HFFc6 (cell line): ENCODE data around the gene AK9. TPM values are rescaled to one million over a fixed set of nuclear protein-coding genes. Genes with fewer than 3 reads are reported as not detected.

Experiments
- DNase-seq: peaks from one replicate; pipeline ENCODE4 v3.0.0-alpha.2; 2018
- H3K27ac Mint-ChIP-seq: 2 replicates; pipeline ENCODE4 v1.8.0; 2020; ENCODE audit warnings: mild to moderate bottlenecking, mixed read lengths
- H3K27me3 Mint-ChIP-seq: 2 replicates; pipeline ENCODE4 v1.8.0; 2021; ENCODE audit warnings: mild to moderate bottlenecking, moderate library complexity, mixed read lengths; ENCODE audit not compliant: insufficient read depth
- H3K36me3 Mint-ChIP-seq: 2 replicates; pipeline ENCODE4 v1.8.0; 2021; ENCODE audit warnings: low read depth, mixed read lengths
- H3K4me1 Mint-ChIP-seq: 2 replicates; pipeline ENCODE4 v1.8.0; 2020; ENCODE audit warnings: low read depth, mixed read lengths
- H3K4me3 Mint-ChIP-seq: 2 replicates; pipeline ENCODE4 v1.8.0; 2020; ENCODE audit warnings: mild to moderate bottlenecking, moderate library complexity, mixed read lengths
- H3K9me3 Mint-ChIP-seq: 2 replicates; pipeline ENCODE4 v1.8.0; 2020; ENCODE audit warnings: mild to moderate bottlenecking, mixed read lengths
- total RNA-seq, 6 experiments: library from RNA; stranded (reverse); fragmentation: NEBNext Ultra II Directional; extraction: Animal tissue kit (Norgen Biotek cat#: 25700); gene quantifications; 2 replicates in 1 of 6; 3 replicates in 5 of 6; pipeline ENCODE4 v1.2.3, GENCODE V29; 2021
- TF ChIP-seq, protein P1 (sequence below): fragments of 200-600 bp; sonication (generic); IDR thresholded peaks from 2 replicates; pipeline ENCODE4 v1.5.0; 2021; ENCODE audit warnings: antibody characterized with exemption, mild to moderate bottlenecking

Gene AK9
- total RNA-seq, 6 experiments from 2014 or later: 1.2 to 2.0 (median 1.5) TPM

DNA sequence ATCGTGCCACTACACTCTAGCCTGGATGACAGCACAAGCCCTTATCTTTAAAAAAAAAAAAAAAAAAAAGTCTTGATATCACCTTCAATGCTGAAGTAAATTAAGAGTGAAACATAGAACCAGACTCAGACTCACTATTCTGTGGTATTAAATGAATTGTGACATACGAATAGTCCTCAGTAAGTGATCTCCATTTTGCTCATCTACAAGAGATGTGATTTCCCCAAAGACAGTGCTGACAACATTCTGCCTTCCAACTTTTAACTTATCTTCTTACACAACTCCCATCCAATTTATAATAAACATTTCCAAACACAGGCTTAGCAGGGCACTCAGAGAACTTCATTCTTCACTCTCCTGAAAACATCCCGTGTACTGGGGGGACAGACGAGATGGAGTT, 216.0 kb downstream of the AK9 start:
- Mint-ChIP-seq H3K27me3 (no peaks in the 10 kb centered on the region), H3K36me3 (peaks cover 46% of the 10 kb centered on the region), H3K27ac (no peak overlapping the region), H3K4me3 (no peak overlapping the region), H3K9me3 (no peaks in the 10 kb centered on the region), H3K4me1 (peaks cover 25% of the 10 kb centered on the region)
- TF ChIP-seq, protein P1, sequence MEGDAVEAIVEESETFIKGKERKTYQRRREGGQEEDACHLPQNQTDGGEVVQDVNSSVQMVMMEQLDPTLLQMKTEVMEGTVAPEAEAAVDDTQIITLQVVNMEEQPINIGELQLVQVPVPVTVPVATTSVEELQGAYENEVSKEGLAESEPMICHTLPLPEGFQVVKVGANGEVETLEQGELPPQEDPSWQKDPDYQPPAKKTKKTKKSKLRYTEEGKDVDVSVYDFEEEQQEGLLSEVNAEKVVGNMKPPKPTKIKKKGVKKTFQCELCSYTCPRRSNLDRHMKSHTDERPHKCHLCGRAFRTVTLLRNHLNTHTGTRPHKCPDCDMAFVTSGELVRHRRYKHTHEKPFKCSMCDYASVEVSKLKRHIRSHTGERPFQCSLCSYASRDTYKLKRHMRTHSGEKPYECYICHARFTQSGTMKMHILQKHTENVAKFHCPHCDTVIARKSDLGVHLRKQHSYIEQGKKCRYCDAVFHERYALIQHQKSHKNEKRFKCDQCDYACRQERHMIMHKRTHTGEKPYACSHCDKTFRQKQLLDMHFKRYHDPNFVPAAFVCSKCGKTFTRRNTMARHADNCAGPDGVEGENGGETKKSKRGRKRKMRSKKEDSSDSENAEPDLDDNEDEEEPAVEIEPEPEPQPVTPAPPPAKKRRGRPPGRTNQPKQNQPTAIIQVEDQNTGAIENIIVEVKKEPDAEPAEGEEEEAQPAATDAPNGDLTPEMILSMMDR: no peak
- DNase-seq: no peak

DNA sequence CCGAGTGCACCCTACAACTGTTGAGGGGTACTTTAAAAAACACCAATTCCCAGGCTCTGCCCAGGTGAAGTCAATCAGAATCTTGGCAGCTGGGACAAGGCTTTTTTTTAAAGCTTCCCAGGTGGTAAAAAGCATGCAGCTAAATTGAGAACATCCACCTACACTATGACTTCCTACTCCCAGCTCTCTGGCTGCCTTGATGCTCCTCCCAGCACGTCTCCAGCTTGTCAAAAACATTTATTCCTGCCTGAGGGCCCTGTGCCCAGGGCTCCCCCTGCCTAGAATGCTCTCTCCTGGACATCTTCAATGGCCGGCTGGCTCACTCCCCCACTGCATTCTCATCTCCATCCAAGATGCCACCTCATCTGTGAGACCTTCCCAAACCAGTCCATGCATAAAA, 217.9 kb downstream of the AK9 start:
- H3K36me3 Mint-ChIP-seq: peaks cover 31% of the 10 kb centered on the region
- H3K27ac Mint-ChIP-seq: no peak overlapping the region
- no peaks in the 10 kb centered on the region for H3K27me3 Mint-ChIP-seq
- TF ChIP-seq, protein P1: no peak
- no peak overlapping the region for H3K4me3 Mint-ChIP-seq
- no peak for DNase-seq
- H3K4me1 Mint-ChIP-seq: peaks cover 8% of the 10 kb centered on the region
- H3K9me3 Mint-ChIP-seq: no peaks in the 10 kb centered on the region

DNA sequence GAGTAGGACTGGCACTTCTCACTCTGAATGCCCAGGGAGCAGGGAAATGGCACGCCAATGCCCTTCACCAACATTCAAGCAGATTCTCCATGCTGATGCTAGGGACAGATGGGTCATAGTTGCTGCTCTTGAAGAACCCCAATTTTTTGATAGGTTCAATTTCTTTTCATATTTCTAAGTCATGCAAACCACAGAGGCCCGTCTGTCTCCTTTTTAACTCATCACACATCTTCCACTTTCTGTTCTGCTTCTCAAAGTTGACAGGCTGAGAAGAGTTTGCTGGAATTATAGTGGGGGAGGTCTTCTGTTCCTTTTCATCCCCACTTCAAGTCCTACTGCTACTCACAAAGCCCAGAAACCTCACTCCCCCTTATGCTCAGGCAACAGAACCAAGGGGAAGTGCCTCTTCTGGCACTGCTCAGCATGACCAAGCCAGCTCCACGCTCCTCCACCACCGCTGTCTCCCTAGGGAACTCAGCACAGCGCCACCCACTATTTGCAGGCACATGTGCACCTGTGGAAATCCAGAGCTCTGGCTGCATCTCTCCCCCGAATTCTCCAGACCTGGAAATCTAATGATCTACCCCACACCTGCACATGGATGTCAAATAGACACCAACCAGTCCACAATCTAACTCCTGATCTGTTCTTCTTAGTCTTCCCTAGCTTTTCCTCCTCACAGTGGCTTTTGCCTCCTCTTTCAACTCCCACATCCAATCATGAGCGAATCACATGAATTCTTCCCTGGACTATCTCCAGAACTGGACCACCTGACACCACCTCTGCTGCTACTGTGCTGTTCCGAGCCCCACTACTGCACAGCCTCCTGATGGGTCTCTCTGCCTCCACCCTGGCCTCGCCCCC, 218.6 kb downstream of the AK9 start:
- Mint-ChIP-seq H3K9me3 (no peaks in the 10 kb centered on the region), H3K36me3 (peaks cover 35% of the 10 kb centered on the region), H3K27ac (no peak overlapping the region), H3K4me3 (no peak overlapping the region), H3K4me1 (peaks cover under 1% of the 10 kb centered on the region), H3K27me3 (no peaks in the 10 kb centered on the region)
- TF ChIP-seq, protein P1: no peak
- DNase-seq: no peak

DNA sequence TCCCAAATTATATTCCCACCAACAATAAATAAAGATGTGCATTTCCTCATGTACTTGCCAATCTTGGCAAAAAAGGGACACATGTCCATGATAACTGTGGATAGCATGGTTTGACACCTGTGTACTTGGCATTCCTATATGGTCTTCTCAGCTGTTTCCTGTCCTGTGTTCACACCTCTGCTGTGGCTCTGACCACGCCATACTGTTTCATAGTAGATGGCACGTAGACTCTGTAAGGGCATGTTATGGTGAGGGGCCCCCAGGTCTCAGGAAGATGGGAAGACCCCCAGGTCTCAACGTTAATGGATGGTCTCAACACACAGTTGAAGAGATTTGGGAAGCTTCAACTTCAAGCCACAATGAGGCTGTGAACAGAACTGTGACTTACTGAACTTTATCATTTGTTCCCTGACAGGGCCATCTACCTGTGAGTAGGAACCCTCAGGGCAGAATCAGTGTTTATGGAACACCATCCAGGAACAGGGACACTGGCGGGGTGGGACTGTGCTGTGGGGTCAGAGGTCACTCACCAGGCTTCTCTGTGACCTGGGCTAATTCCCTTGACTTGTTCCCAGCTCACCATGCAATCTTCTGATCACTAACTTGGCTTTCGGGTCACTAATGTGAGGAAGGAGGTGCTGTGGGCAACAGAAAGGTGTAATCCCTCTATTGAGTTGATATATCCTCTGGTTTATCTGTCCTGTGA, 219.7 kb downstream of the AK9 start:
- H3K27me3 Mint-ChIP-seq: no peaks in the 10 kb centered on the region; the same call in 1 of the 2 replicates
- H3K9me3 Mint-ChIP-seq: no peaks in the 10 kb centered on the region
- TF ChIP-seq, protein P1: no peak
- peaks cover 40% of the 10 kb centered on the region for H3K36me3 Mint-ChIP-seq
- no peak for DNase-seq
- H3K4me1 Mint-ChIP-seq: no peaks in the 10 kb centered on the region
- H3K4me3 Mint-ChIP-seq: no peak overlapping the region
- H3K27ac Mint-ChIP-seq: no peak overlapping the region

DNA sequence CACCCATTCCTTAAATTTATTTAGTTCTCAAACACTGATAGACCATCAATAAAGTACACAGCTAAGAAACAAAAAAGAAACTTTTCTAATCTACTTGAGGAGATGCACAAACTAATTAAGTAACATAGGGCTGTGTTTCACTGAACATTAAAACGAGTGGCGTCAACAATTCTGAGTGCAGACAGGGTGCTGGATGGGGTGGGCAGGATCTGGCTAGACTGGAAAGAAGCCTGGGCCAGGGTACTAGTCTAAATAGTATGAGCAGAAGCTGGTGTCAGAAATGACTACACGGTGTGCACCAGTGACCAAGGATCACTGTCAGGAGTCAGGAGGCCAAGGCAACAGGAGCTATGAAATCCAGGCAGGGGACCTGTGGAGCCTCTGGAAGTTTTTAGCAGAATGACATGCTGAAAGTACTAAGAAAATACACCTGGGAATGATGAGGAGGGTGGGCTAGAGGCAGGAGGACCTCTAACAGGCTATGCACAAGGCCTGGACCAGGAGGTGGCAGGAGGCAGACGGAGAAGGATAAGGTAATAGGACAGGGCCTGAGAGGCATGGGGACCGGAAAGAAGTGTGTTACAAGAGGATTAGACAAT, 221.3 kb downstream of the AK9 start:
- no peak overlapping the region for H3K4me3 Mint-ChIP-seq
- no peaks in the 10 kb centered on the region for H3K9me3 Mint-ChIP-seq
- H3K27ac Mint-ChIP-seq: no peak overlapping the region
- no peaks in the 10 kb centered on the region; the same call in 1 of the 2 replicates for H3K27me3 Mint-ChIP-seq
- H3K36me3 Mint-ChIP-seq: peaks cover 40% of the 10 kb centered on the region
- DNase-seq: no peak
- H3K4me1 Mint-ChIP-seq: no peaks in the 10 kb centered on the region
- TF ChIP-seq, protein P1: no peak
